HepG2 (cell line): Measurements from ENCODE around the gene GPC6. TPM values are rescaled to one million over a fixed set of nuclear protein-coding genes. Genes with fewer than 3 reads are reported as not detected.
A peak's percentile ranks its signal among the peaks of the same experiment; 100 is the strongest.

ENCODE experiments used
- AKAP8 ChIP-seq: sonication (generic); formaldehyde crosslinking; IDR thresholded peaks from 2 replicates; pipeline ENCODE4 v1.5.1; 2020; ENCODE audit warnings: mild to moderate bottlenecking, missing genetic modification reagents
- CENPT ChIP-seq: sonication (generic); formaldehyde crosslinking; IDR thresholded peaks from 2 replicates; pipeline ENCODE4 v1.8.0; 2022; ENCODE audit warnings: low read depth, mild to moderate bottlenecking, moderate library complexity, missing genetic modification reagents
- FIP1L1 ChIP-seq: fragments of 200-400 bp; formaldehyde crosslinking; IDR thresholded peaks from 2 replicates; pipeline ENCODE4 v1.6.1; 2018; ENCODE audit warnings: low read depth, mild to moderate bottlenecking, low read length, moderate library complexity, borderline replicate concordance; ENCODE audit not compliant: insufficient read depth
- GABPB1 ChIP-seq: IDR thresholded peaks from 2 replicates; pipeline ENCODE4 v1.6.1; 2016; ENCODE audit warnings: mild to moderate bottlenecking, missing genetic modification reagents, moderate library complexity, missing compliant biosample characterization
- GPBP1L1 ChIP-seq: sonication (generic); formaldehyde crosslinking; IDR thresholded peaks from 2 replicates; pipeline ENCODE4 v1.5.0; 2020; ENCODE audit warnings: mild to moderate bottlenecking, missing genetic modification reagents
- HNRNPK ChIP-seq: fragments of 200-400 bp; formaldehyde crosslinking; IDR thresholded peaks from 2 replicates; pipeline ENCODE4 v1.6.1; 2018; ENCODE audit warnings: low read length, low read depth, moderate library complexity, mild to moderate bottlenecking; ENCODE audit not compliant: poor library complexity, severe bottlenecking
- IKZF4 ChIP-seq: sonication (generic); formaldehyde crosslinking; IDR thresholded peaks from 2 replicates; pipeline ENCODE4 v1.5.1; 2020; ENCODE audit warnings: borderline replicate concordance, mild to moderate bottlenecking, low read depth, missing genetic modification reagents; ENCODE audit errors: not compliant biosample characterization
- NCOA1 ChIP-seq: sonication (generic); formaldehyde crosslinking; IDR thresholded peaks from 2 replicates; pipeline ENCODE4 v1.9.0; 2021; ENCODE audit warnings: missing genetic modification reagents
- NCOA5 ChIP-seq: sonication (generic); formaldehyde crosslinking; IDR thresholded peaks from 2 replicates; pipeline ENCODE4 v1.4.0; 2020; ENCODE audit warnings: missing genetic modification reagents
- NFATC3 ChIP-seq: sonication (generic); formaldehyde crosslinking; IDR thresholded peaks from 2 replicates; pipeline ENCODE4 v1.5.1; 2020; ENCODE audit warnings: mild to moderate bottlenecking, missing genetic modification reagents
- NR2F2 ChIP-seq: IDR thresholded peaks from 2 replicates; pipeline ENCODE4 v1.6.1; 2012; ENCODE audit warnings: low read depth, inconsistent platforms, borderline replicate concordance
- NRL ChIP-seq: sonication (generic); formaldehyde crosslinking; IDR thresholded peaks from 2 replicates; pipeline ENCODE4 v1.5.0; 2020; ENCODE audit warnings: missing genetic modification reagents, mild to moderate bottlenecking, moderate library complexity, borderline replicate concordance
- RAD21 ChIP-seq: fragments of 450-650 bp; formaldehyde crosslinking; IDR thresholded peaks from 2 replicates; pipeline ENCODE4 v1.5.0; 2020; ENCODE audit warnings: mild to moderate bottlenecking
- RBM39 ChIP-seq: fragments of 200-400 bp; formaldehyde crosslinking; IDR thresholded peaks from one replicate; pipeline ENCODE4 v1.6.1; 2018; ENCODE audit warnings: antibody characterized with exemption, mild to moderate bottlenecking, low read depth, low read length; ENCODE audit not compliant: poor library complexity, severe bottlenecking
- RFX5 ChIP-seq: IDR thresholded peaks from 2 replicates; pipeline ENCODE4 v1.6.1; 2011; ENCODE audit warnings: low read depth, low read length, improper control_type of control experiment
- SMAD1 ChIP-seq: sonication (generic); formaldehyde crosslinking; IDR thresholded peaks from 2 replicates; pipeline ENCODE4 v1.4.0; 2020; ENCODE audit warnings: missing genetic modification reagents, low read depth, mild to moderate bottlenecking, borderline replicate concordance
- TCF7 ChIP-seq: sonication (generic); IDR thresholded peaks from 2 replicates; pipeline ENCODE4 v1.6.1; 2016; ENCODE audit warnings: antibody characterized with exemption, low read depth
- ZBTB10 ChIP-seq: sonication (generic); formaldehyde crosslinking; IDR thresholded peaks from 2 replicates; pipeline ENCODE4 v1.4.0; 2020; ENCODE audit warnings: missing genetic modification reagents, borderline replicate concordance
- ZNF331 ChIP-seq: sonication (generic); formaldehyde crosslinking; IDR thresholded peaks from 2 replicates; pipeline ENCODE4 v1.4.0; 2020; ENCODE audit warnings: missing genetic modification reagents
- polyA plus RNA-seq, 8 experiments: library from polyadenylated mRNA; depleted of rRNA in 3 of 8; stranded (reverse) in 7 of 8; unstranded in 1 of 8; fragments of >200 nt; fragmentation: Illumina TruSeq in 4 of 8; extraction: Trizol in 4 of 8; gene quantifications; 2 replicates each; pipeline versions ENCODE4 v1.2.1 to v1.2.3, GENCODE V29; 2011 to 2016; ENCODE audit warnings: low read depth in 4 of 8, missing spikeins in 1 of 8, mixed read lengths in 1 of 8; ENCODE audit not compliant: insufficient read depth in 1 of 8
- total RNA-seq, 5 experiments: library from RNA; depleted of rRNA; stranded (reverse); fragments of >200 nt; fragmentation: Illumina TruSeq; extraction: Trizol; gene quantifications; 2 replicates each; pipeline ENCODE4 v1.2.3, GENCODE V29; 2016; ENCODE audit warnings: low read depth in 1 of 5
- TF ChIP-seq, protein P1 (sequence below): sonication (generic); formaldehyde crosslinking; IDR thresholded peaks from 2 replicates; pipeline ENCODE4 v1.4.0; 2020; ENCODE audit warnings: missing genetic modification reagents

GPC6 gene
- total and polyA plus RNA-seq, 2 of the 13 experiments (the other 11 are each of a cell fraction or from before 2014, with no cell fraction given) = 24.5 to 33.9 TPM

DNA sequence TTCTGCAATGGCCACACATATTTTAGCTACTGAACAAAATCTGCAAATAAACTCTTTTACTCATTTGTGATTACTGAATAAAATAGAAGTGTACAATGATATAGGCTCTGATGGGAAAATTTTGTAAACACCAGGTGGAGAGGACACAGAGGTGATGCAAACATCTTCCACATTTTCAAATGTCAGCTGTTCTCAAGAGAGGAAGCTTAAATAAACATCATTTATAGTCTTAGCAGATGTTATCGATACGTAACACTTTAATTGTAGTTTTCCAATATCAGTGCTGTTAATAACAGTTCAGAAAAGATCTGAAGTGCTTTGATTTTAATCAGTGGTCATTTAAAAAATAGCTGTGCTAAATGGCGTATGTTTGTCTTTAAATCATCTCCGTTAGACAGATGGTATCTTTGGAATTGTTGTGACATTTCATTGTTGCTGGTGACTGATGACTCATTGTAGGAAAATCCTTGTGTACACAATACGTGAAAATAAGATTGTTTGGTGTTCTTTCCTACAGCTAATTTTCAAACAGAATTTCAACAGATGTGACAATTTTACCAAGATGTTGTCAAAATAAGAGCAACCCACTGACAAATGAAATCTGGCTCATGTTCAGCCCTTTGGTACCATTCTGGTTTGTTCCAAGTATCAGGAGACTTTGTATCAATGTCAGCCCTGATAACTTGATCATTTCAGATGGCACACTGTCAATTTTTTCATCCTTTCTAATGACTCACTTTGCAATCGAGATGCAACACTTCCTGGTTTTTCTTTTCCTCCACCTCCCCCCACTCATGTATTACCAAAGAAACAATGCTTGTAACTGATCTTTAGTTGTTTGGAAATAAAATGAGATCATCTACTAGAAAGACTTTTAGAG is 736.9 kb downstream of the GPC6 start (continued):
- TF ChIP-seq ZBTB10 (no peak), ZNF331 (CRISPR knock-in tag) (peak; percentile 34; the same call in 1 of the 2 replicates), NCOA1 (CRISPR knock-in tag) (no peak), NR2F2 (no peak), GPBP1L1 (no peak), SMAD1 (CRISPR knock-in tag) (no peak), GABPB1 (CRISPR knock-in tag) (no peak), NFATC3 (CRISPR knock-in tag) (no peak), RFX5 (peak; percentile 81; the same call in 1 of the 2 replicates), RBM39 (no peak), AKAP8 (CRISPR knock-in tag) (no peak), TCF7 (peak; percentile 77), NRL (CRISPR knock-in tag) (no peak), FIP1L1 (no peak), IKZF4 (no peak), HNRNPK (no peak), CENPT (CRISPR knock-in tag) (no peak), NCOA5 (no peak), RAD21 (no peak)
- TF ChIP-seq, protein P1, sequence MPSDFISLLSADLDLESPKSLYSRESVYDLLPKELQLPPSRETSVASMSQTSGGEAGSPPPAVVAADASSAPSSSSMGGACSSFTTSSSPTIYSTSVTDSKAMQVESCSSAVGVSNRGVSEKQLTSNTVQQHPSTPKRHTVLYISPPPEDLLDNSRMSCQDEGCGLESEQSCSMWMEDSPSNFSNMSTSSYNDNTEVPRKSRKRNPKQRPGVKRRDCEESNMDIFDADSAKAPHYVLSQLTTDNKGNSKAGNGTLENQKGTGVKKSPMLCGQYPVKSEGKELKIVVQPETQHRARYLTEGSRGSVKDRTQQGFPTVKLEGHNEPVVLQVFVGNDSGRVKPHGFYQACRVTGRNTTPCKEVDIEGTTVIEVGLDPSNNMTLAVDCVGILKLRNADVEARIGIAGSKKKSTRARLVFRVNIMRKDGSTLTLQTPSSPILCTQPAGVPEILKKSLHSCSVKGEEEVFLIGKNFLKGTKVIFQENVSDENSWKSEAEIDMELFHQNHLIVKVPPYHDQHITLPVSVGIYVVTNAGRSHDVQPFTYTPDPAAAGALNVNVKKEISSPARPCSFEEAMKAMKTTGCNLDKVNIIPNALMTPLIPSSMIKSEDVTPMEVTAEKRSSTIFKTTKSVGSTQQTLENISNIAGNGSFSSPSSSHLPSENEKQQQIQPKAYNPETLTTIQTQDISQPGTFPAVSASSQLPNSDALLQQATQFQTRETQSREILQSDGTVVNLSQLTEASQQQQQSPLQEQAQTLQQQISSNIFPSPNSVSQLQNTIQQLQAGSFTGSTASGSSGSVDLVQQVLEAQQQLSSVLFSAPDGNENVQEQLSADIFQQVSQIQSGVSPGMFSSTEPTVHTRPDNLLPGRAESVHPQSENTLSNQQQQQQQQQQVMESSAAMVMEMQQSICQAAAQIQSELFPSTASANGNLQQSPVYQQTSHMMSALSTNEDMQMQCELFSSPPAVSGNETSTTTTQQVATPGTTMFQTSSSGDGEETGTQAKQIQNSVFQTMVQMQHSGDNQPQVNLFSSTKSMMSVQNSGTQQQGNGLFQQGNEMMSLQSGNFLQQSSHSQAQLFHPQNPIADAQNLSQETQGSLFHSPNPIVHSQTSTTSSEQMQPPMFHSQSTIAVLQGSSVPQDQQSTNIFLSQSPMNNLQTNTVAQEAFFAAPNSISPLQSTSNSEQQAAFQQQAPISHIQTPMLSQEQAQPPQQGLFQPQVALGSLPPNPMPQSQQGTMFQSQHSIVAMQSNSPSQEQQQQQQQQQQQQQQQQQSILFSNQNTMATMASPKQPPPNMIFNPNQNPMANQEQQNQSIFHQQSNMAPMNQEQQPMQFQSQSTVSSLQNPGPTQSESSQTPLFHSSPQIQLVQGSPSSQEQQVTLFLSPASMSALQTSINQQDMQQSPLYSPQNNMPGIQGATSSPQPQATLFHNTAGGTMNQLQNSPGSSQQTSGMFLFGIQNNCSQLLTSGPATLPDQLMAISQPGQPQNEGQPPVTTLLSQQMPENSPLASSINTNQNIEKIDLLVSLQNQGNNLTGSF (CRISPR knock-in tag) = no peak
